ENCODE results near the gene MORN1.

MORN1 gene

DNA sequence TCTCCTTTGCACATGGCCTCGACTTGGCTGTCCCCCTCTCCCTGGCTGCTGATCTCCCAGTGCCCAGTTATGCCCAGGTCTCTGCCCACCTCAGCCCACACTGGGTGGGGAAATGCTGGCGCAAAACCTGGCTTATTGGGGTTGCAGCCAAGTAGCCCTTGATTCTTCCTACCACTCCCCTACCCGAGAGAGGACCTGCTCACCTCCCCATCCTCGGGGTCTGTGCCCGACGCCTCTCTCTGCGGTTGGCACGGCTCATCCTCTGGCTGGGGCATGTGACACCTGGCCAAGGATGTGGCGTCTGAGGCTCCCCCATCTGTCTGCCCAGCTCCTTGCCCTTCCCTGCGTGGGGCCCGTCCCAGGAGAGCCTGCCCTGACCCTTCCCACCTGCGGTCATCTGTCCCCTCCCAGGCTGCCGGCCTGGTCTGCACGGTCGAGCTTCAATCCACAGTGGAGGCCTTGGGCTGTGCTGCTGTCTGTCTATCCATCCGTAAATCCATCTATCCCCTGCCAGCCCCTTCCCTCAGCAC lies 27.5 kb upstream of the MORN1 start:
- DNase-seq, result no peak

GRCh38 chr1:2417833-2418225 lies 26.5 kb upstream of the MORN1 start:
- DNase-seq, result no peak

DNA sequence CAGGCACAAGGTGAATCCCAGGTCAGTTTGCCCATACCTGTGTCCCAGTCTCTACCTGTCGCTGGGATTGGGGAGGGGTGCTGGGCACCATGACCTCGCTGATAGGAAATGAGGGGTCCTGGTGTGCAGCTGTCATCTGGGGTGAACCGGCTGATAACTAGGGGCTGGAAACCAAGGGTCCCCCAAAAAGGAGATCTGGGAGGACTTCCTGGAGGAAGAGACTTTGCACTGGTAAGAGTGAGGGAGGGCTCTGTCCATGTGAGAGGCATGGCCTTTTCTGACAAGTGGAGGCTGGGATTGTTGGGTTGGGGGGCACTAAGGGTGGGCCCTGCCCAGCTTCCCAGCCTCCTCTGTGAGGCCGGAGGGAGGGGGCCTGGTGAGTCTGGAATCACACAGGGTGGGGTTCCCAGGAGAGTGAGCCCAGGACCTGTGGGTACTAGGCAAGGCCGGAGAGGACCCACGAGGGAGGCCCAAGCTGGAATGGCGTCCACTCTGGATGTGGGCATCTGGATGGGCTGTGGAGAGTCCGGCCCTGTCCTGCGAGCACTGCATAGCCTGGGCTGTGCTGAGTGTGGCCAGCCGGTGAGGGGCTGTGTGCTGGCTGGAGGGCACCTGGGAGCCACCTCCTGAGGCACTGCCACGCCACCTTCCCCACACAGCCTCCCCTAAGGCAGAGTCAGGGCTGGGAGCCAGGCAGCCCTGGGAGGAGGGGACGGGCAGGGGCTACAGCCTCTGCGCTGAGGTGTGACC lies 25.9 kb upstream of the MORN1 start:
- no peak for DNase-seq

DNA sequence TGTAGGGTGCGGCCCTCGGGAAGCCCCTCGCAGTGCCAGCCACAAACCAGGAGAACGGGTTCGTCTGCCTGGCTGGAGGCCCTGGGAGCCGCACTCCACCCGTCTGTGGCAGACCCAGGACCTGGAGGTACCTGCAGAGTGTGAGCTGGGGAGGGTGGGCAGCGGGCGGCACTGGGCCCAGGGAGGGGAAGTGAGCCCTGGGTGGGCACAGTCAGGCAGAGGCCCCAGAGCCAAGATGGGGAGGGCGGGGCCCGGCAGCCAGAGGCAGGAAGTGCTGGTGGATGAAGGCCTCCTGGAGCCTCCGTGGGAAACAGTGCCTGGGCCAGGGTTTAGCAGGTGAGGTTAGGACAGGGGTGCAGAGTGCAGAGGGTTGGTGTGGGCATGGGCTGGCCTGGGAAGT lies 25.0 kb upstream of the MORN1 start:
- DNase-seq, result peak in 2 of 5 donors; percentile 28 to 42

DNA sequence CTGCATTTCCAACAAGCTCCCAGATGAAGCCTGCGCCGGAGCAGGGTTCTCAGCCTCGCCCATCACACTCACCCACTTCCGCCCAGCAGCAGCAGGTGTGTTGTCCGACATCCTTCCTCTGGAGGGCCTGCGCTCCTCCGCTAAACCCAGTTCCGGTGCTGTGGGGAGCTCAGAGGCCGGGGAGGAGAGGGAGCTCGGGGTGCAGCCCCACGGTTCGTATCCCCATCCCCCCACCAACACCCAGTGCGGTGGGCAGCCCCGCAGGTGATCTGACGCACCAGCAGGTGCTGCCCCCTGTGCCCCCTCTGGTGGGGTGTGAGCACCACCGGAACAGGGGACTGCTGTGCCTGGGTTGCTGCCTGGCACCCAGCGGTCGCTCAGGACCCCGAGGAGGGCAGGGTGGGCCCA lies 24.5 kb upstream of the MORN1 start:
- DNase-seq, result peak in 2 of 5 donors; percentile 25 to 76

DNA sequence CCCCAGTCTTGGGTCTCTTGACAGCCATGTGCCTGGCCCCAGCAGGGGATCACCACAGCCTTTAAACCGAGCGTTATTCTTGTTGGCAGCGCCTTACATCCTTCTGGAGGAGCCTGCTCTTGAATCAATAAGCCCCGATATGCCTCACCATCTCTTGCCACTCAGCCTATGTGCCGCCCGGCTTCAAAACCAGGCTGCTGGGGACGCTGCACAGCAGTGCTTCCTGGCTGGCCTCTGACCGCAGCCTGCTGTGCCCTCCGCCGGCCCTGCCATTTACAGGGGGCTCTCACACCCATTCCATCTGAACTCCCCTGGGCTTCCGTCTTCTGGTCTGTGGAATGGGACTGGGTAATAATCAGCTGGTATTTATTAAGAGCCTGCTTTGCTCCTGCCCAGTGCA lies 24.0 kb upstream of the MORN1 start:
- DNase-seq, result no peak

DNA sequence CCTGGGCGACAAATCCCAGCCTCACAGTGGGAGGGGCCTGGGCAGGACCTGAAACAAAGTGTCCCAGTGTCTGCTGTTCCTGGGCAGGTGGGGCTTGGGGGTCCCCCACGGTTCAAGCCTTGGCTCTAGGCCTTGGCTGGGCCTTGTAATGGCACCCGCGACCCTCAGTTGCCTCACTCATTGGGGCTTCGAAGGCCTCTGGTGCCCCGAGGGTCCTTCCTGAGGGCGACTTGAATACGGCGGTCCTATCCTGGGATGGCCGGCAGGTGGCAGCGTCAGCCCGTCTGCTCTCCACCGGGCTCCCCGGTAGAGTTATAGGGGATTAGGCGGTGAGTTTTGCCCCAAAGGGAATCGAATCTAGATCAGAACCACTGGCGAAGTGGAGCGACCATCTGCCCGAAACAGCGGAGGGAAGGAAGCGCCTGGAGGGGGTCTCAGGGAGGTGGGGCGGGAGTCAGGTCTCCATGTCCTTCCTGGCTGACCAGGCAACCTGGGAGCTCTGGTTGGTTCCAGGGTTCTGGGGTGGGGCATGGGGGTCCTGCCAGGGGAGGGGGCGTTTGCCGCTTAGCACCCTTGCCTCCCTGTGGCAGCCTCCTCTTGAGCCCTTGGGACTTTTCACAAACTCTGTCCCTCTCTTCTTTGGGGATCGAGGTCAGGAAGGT lies 23.1 kb upstream of the MORN1 start:
- DNase-seq, result peak; percentile 58 to 78 (median 72)

GRCh38 chr1:2413495-2414296 lies 22.3 kb upstream of the MORN1 start:
- no peak for DNase-seq

- DNase-seq, result no peak
Observed at GRCh38 chr1:2412773-2413494, 21.6 kb upstream of the MORN1 start.

DNA sequence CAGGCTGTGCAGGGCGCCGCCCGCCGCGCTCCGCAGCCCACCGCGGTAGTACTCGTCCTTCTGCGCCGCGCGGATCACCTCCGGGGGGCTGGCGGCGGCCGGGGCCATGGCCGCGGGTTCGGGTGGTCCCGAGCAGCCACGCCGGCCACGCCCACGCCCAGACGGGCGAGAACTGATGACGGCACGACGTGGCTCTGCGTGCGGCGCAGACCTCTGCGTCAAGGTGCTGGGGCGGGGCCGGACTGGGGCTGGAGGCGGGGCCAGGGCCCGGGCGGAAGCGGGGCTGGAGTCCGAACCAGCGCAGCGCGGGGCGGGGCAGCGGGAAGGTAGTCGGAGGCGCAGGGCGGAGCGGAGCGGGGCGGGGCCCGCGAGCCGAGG lies 21.0 kb upstream of the MORN1 start, which contains the start of gene PEX10:
Gene PEX10, minus strand, starts transcription at position 170 of the 378 bp plus-strand sequence. Its CDS starts 62 bp downstream, at position 108.
- DNase-seq, result peak; percentile 96 to 99 (median 98)

- DNase-seq, result peak in 1 of 5 donors; percentile 32
Observed at GRCh38 chr1:2411801-2412394, 20.5 kb upstream of the MORN1 start.

- no peak for DNase-seq
Observed at GRCh38 chr1:2409745-2410144, 18.4 kb upstream of the MORN1 start.

DNA sequence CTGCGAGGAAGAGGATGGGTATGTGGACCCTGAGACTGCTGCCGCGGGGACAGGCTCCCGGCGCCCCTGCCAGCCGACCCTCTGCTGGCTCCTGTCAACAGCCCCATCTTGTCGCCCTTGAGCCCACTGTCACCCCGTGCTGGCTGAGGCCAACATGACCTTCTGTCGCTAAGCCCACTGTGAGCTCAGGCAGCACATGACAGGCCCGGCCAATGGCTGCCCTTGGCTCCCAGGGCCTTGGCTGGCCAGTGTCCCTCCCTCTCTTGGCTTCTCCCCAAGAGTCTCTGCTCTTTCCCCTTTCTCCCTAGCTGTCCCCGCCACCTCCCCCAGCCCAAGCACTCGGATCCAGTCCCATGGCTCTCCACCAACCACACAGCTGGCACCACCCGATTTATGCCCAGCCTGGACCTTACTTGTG lies 17.5 kb upstream of the MORN1 start:
- no peak for DNase-seq

DNA sequence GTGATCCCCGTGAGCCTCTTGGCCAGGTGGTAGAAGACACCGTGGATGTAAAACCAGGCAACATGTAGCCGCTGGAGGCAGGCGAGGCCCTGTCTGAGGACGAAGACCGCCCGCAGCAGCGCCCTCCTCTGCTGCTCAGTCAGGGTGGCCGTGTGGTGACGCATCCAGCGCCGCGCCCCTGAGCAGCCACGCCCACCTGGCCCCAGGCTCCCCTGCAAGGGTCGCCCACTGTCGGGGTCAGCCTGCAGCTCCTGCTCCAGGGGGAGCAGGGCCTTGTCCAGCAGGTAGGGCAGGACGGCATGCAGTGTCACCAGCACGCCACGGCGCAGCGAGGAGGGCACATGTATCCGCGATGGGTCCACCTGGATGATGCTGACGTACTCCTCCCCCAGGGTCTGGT lies 17.1 kb upstream of the MORN1 start:
- DNase-seq, result no peak

DNA sequence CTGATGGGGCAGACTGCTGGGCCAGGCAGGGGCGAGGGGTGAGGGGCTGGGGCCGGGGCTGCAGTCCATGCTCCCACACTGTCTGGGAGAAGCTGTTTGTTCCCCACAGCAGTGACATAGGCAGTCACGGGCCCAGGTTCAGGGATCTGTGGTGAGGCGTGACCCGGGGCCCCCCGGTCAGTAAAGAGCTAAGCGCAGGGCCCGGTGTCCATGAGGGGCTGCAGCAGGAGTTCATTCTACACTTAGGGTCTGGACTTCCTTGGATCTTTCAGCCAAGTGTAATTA lies 16.6 kb upstream of the MORN1 start:
- DNase-seq, result no peak

- no peak for DNase-seq
Observed at GRCh38 chr1:2407166-2407990, 16.0 kb upstream of the MORN1 start.

DNA sequence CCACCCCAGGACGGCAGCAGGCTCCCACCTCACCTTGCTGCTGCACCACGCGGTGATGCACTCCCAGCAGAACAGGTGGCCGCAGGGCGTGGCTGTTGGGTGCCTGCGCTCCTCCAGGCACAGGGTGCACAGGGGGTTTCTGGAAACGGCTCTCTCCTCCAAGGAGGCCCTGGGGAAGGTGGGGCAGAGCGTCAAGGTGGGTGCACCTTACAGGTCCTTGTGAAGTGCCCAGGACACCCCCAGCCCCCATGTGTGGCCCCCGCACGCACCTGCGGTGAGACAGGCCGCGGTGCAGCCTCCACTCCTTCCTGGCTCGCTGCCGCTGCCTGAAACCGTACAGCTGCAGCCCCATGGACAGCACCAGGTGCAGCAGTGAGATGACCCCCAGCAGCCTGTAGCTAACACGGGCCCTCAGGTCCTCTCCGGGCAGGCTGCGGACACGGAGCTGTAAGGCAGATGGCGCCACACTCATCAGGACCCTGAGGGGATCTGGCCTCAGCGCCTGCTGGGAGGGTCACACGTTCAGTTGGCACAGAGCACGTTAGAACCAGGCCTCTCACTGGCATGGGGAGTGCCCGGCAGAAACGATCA lies 15.2 kb upstream of the MORN1 start:
- no peak for DNase-seq

DNA sequence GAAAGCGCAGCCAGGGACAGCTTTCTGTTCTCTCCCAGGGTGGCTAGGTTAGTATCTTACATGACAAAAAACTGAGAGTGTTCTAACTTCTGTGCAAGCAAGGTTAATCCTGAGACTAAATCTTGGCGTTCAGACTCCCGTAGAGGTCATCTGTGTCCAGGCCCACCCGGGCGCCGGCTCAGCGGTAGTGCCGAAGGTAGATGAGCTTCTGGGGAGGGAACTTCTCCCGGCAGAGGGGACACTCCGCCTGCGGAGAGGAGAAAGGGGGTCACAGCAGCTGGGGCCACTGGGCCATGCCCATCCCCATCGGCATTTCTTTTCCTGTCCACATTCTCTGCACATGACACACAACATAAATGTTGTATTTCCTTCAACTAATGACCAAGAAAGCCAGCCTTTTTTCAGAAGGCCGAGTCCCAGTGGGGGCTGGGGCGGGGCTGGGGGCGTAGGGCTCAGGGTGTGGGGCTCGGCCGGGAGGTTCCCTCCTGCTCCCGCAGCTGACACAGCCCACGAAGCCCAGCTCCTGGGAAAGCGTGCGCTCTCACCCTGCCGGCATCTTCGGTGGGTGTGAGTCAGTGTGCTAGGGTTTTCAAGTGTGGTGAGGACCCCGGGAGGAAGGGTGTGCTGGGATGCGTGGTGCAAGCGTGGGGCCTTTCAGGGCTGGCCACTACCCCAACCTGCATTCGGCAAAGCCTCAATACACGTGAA lies 14.4 kb upstream of the MORN1 start:
- DNase-seq, result no peak

- no peak for DNase-seq
Observed at GRCh38 chr1:2404890-2405511, 13.6 kb upstream of the MORN1 start.

Data from T-helper 1 cell (primary cell).